SK-N-MC (cell line): ENCODE results near the gene BPIFB1.

Source experiments
- EZH2 ChIP-seq: fragments of 200-600 bp; sonication (generic); IDR thresholded peaks from one replicate; pipeline ENCODE4 v1.6.1; 2017; ENCODE audit warnings: antibody characterized with exemption
- FOXP2 ChIP-seq: optimal IDR thresholded peaks from 2 replicates; pipeline ENCODE3; 2011; ENCODE audit warnings: mild to moderate bottlenecking, moderate library complexity; ENCODE audit not compliant: insufficient read depth; ENCODE audit errors: extremely low read length, control extremely low read depth
- POLR2AphosphoS5 ChIP-seq: IDR thresholded peaks from 2 replicates; pipeline ENCODE4 v1.6.1; 2012; ENCODE audit warnings: mild to moderate bottlenecking, low read depth, low read length, borderline replicate concordance

- no peak for TF ChIP-seq POLR2AphosphoS5
- TF ChIP-seq EZH2, result no peak
- no peak for TF ChIP-seq FOXP2
These were observed 2.2 kb upstream of the BPIFB1 start for GRCh38 chr20:33280775-33281174.
